ENCODE results near the gene CD6.
A peak's percentile ranks its signal among the peaks of the same experiment; 100 is the strongest.

Gene CD6

DNA sequence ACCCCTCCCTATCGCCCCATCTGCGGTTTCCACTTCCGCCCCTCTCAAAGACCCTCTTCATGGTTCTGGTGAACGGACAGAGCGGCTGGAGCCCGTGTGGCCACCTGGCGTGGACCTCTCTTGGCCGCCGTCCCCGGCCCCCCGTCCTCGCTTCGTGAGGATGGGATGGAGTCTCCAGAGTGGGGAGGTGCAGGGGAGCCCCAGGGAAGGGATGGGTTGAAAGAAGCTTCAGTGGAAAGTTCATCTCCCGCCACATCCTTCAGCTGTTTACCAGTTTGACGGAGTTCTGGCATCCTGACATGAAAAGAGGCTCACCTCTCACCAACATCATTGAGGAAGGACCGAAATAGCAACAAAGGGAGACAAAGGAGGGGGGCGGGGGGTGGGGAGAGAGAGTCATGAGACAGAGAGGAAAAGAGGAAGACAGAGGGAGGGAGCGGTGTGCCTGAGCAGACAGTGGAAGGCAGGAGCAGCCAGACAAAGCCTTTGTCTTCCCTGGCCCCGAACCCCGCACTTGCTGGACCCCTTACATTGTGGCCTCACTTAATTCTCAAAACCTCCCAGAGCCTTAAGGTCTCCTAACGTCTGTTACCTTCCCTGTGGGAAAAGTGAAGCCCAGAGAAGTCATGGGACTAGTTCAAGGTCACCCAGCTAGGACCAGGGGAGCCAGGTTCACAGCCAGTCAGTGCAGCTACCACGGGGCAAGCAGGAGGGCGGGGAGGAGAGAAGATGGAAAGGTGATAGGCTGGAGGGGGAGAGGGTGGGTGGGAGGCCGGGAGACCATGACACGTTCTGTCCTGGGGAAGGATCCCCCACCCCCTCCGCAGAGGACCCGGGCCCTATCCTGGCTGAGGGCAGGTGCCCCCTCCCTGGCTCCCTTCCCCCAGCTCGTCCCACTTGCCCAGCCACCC lies 54.9 kb downstream of the CD6 start:
- DNase-seq (ENCODE audit: low read depth): no peak

- DNase-seq (ENCODE audit: low read depth): no peak
These were observed 55.8 kb downstream of the CD6 start for GRCh38 chr11:61027141-61027840.

DNA sequence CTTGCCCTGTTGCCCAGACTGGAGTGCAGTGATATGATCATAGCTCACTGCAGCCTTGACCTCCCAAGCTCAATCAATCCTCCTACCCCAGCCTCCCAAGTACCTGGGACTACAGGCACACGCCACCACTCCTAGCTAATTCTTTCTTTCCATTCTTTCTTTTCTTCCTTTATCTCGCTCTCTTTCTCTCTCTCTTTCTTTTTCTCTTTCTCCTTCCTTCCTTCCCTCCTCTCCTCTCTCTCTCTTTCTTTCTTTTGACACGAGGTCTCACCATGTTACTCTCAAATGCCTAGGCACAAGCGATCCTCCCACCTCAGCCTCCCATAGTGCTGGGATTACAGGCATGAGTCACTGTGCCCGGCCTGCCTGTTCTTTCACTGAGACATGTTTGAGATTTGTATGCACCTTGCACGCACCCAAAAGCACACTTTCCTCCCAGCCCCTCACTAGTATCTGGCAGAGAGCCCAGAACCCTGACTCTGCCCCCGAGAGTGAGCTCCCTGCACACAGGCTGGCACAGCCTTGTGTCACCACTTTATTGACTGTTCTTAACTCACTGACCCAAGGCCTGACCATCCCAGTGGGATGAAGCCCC lies 56.8 kb downstream of the CD6 start:
- DNase-seq (ENCODE audit: low read depth): peak; percentile 64

DNA sequence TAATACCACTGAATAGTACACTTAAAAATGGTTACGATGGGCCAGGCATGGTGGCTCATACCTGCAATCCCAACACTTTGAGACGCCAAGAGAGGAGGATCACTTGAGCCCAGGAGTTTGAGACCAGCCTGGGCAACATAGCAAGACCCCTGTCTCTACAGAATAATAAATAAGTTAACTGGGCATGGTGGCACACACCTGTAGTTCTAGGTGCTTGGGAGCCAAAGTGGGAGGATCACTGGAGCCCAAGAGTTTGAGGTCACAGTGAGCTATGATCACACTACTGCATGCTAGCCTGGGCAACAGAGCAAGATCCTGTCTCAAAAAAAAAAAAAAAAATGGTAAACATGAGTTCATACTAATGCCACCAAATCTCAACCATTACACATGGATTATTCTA lies 61.3 kb downstream of the CD6 start:
- no peak for DNase-seq (ENCODE audit: low read depth)

DNA sequence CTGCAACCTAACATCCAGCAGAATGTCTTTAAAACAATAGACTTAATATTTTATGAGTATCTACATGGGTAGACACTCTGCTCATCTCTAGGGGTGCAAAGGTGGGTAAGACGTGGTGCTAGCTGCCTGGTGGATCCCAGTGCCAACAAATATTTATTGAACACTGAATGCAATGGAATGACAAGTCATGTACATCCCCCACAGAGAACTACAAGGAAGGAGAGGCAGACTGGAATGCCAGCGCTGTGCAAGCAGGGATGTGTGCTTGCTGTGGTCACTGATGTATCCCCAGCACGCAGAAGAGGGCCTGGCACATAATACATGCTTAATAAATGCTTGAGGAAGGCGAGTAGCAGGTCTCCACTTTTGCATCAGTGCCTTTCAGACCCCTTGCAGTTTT lies 61.9 kb downstream of the CD6 start:
- no peak for DNase-seq (ENCODE audit: low read depth)

- DNase-seq (ENCODE audit: low read depth): no peak
These were observed 62.6 kb downstream of the CD6 start for GRCh38 chr11:61034111-61034510.

DNA sequence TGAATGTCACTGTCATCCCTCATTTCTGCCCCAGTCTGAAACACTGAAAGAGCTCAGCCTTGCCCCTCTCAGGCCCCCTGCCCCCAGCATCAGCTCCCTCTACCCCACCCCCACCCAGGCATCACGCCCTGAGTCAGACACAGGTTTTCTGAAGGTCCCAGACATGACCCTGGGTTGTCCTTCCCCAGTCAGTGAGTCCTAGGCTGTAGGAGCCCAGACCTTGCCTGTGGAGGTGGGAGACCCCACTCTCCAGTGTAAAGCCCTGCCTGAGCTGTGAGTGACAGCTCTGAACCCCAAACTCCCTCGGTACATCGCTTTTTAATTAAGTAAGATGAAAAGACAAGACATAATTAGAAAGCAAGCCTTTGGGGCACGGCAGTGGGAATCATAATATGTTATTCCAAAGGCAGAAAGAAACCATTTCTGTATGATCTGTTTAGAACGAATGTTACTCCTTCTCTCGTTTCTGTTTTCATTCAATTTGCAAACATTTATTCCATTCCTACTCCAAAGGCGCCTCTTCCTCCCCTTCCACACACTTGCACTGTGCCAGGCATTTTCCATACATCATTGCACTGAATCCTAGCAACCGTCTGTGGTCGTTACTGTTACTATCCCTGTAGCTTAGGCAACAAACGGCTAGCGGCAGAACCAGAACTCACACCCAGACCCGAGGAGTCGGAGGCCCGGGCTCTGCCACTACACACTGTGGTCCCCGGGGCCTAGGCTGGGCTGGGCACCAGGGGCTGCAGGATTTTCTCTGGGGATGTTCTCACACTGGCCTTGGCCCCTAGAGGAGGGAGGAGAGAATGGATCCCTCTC lies 63.4 kb downstream of the CD6 start:
- DNase-seq (ENCODE audit: low read depth): no peak

DNA sequence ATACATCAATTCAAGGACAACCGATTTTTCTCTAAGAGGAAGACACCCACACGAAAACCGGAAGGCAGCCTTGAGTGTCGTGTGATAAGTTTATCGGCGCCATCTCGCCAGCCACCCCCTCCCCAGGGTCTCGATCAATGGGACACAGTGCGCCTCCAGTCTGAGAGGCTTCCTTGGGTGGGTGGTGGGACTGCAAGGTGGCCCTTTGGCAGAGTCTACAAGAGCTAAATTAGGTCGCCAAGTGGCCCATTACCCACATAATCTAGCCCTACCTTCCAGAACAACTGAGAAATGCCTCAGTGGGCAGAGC lies 64.0 kb downstream of the CD6 start:
- no peak for DNase-seq (ENCODE audit: low read depth)

- DNase-seq (ENCODE audit: low read depth): no peak
These were observed 66.1 kb downstream of the CD6 start for GRCh38 chr11:61037441-61038093.

DNA sequence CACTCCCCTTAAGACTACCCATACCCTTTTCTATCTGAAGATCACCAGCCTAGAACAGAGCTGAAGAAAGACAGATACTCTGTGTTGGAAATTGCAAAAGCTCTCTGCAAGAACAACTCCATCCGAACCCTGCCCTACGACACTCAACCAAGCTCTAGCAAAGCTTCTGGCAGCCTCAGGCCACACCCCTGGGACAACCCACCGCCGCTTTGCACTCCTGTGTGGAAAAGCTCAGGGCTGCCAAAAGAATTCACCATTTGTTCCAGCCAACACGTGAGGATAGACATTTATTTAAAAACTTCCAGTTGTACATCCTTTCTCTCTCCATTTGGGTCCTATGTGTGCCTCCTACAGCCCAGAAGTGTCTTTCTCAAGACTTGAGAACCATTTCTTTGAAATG lies 68.4 kb downstream of the CD6 start:
- DNase-seq (ENCODE audit: low read depth): no peak

GRCh38 chr11:61041755-61042518 lies 70.5 kb downstream of the CD6 start:
- peak; percentile 67 for DNase-seq (ENCODE audit: low read depth)

DNA sequence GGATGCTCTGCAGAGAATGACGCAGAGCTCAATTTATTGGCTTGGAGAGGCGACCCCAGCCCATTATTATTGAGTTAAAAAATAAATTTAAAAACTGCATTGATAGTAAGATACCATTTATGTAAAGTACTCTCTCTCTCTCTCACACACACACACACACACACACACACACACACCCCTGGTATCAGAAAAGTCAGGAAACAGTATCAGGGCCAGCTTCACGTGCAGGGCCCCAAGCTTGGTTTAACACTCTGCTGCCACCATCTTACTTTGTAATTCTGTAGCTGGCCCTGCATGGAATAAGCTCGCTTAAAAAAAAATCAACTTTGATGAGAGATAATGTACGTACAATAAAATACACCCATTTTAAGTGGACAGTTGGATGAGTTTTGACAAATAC lies 71.1 kb downstream of the CD6 start:
- no peak for DNase-seq (ENCODE audit: low read depth)

DNA sequence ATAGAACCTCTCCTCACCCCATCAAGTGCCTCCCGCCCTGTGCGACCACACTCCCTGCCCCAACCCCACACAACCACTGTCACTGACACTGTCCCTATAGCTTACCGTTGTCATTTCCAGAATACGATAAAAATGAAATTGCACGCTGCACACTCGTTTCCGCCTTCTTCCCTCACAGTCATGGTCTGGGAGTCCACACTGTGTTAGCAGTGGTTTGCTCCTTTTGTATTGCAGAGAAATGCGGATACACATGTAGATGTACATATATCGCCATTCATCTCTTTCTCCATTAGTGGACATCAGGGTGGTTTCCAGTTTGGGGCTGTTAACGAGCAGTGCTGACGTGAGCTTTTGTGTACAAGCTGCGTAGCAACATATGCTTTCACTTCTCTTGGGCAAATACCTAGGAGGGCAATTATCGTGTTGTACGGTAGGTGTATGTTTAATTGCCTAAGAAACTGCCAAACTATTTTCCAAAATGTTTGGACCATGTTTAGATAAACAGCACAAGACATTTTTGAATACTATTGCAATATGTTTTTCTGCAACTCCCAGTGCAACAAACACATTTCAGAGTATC lies 71.6 kb downstream of the CD6 start:
- no peak for DNase-seq (ENCODE audit: low read depth)

DNA sequence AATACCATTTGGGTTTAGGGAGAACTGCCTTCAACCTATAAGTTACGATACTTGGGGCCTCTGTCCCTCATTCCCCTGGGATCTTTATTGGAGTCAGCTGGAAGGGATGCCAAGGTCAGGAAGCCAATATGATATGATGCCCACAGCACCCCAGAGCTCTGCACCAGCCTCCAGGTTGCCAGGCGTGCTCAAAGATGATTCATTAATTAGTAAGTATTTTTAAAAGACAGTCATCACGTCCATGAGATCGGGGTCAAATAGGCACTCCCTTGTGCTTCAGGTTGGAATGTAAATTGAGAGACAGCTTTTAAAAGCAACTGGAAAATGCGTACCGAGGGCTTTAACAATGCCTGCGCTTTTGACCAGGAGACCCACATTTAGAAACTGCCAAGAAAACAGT lies 73.8 kb downstream of the CD6 start:
- DNase-seq (ENCODE audit: low read depth): no peak

DNA sequence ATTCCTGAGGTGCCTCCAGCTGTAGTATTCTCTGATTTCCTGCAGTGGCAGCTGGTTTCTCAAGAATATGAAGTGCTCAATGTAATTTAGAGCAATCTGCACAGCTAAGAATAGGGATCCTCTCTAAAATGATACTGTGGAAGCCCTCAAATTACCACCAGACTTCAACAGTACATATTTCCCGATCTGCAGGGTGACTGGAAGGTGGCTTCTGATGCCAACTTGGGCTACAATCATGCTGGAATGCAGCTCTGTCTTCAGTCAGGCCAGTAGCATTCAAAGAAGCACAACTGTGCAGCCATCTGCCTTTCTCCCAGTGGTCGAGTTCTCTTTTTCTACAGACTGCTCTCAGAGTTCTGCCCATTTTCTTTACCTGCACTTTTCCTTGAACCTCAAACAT lies 75.4 kb downstream of the CD6 start:
- DNase-seq (ENCODE audit: low read depth): no peak

- DNase-seq (ENCODE audit: low read depth): no peak
These were observed 77.0 kb downstream of the CD6 start for GRCh38 chr11:61048368-61049062.

GRCh38 chr11:61049063-61049377 lies 77.5 kb downstream of the CD6 start:
- no peak for DNase-seq (ENCODE audit: low read depth)

GRCh38 chr11:61049859-61050258 lies 78.4 kb downstream of the CD6 start:
- DNase-seq (ENCODE audit: low read depth): no peak

DNA sequence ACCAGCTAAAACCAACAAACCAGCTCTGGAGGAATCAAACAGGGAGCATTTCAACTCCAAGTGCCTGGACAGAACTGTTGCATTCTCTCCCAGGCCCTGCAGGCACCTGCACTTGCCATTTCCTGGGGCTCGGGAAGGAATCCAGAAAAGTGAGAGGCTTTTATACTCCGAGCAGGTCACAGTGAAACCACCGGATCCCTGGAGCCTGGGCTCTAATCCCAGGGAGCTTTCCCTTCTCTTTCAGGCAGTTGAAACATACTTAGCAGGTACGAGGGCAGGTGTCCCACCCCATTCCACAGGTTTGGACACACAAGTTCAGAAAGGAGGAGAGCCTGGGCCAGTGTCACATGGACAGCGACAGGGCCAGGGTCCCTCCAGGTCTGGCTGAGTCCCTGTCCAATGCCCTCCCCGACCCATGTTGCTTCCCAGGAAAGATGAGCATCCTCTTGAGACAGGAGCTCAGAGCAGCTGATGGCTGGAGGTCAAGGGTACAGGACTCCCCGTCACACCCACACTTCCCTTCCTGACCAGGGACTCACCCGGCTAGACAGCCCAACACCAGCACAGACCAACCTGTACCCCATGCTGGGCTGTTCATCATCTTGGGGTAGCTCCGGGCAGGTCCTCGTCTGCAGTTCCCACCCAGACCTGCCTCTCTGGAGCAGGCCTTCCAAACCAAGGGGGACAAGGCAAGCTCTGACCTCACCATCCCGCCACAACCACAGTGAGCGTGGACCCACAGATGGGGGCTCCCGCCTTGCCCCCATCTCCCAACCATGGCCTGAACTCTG lies 80.9 kb downstream of the CD6 start:
- no peak for DNase-seq (ENCODE audit: low read depth)

DNA sequence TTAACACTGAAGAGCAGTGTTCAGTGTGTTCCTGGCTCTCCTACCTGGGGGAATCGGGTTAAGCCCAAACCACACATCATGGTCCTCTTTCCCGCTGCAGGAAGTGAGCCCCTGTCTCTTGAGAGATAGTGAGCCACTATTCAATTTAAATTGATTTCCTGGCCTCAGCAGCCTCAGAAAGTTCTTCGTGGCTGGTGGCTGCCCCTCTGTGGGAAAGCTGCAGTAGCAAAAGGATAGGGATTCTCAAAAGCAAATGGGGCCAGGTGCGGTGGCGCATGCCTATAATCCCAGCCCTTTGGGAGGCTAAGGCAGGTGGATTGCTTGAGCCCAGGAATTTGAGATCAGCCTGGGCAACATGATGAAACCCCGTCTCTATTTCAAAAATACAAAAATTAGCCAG lies 81.7 kb downstream of the CD6 start:
- no peak for DNase-seq (ENCODE audit: low read depth)
